Measurements from ENCODE around the gene PTAFR. TPM values are rescaled to one million over a fixed set of nuclear protein-coding genes. Genes with fewer than 3 reads are reported as not detected.

PTAFR gene
- total RNA-seq, 3 donors from 2014 or later, result 5.6 to 8.3 (median 6.2) TPM

DNA sequence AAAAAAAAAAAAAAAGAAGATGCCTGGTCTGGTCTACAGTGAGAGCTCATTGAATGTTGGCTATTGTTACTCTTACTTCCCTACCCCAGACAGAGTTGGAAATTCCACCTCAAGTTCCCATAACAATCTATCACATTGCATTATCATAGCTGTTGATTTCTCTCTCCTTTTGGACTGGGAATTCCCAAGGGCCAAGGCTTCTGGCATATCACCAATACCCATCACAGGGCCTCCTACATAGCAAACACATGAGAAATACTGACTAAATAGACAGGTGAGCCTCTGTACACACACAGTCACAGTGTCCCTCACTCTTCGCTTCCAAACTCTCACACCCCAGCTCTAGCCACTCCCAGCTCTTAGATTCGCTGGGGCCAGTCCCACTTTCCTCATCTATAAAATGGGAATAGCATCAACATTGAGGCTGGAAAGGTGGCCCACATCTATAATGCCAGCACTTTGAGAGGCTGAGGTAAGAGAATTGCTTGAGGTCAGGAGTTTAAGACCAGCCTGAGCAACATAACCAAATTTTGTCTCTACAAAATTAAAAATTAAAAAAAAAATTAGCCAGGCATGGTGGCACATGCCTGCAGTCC is 6.4 kb downstream of the PTAFR start:
- TF ChIP-seq, protein P1, sequence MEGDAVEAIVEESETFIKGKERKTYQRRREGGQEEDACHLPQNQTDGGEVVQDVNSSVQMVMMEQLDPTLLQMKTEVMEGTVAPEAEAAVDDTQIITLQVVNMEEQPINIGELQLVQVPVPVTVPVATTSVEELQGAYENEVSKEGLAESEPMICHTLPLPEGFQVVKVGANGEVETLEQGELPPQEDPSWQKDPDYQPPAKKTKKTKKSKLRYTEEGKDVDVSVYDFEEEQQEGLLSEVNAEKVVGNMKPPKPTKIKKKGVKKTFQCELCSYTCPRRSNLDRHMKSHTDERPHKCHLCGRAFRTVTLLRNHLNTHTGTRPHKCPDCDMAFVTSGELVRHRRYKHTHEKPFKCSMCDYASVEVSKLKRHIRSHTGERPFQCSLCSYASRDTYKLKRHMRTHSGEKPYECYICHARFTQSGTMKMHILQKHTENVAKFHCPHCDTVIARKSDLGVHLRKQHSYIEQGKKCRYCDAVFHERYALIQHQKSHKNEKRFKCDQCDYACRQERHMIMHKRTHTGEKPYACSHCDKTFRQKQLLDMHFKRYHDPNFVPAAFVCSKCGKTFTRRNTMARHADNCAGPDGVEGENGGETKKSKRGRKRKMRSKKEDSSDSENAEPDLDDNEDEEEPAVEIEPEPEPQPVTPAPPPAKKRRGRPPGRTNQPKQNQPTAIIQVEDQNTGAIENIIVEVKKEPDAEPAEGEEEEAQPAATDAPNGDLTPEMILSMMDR (IDR thresholded peaks at IDR 0.05), result no peak
- TF ChIP-seq POLR2A (IDR thresholded peaks at IDR 0.05) (no peak), POLR2AphosphoS5 (IDR thresholded peaks at IDR 0.05) (no peak)
- DNase-seq (ENCODE audit: low spot score in 2 of 2), result no peak
- Histone ChIP-seq H3K27me3 (no peaks in the 10 kb centered on the region), H3K9me3 (no peaks in the 10 kb centered on the region), H3K4me3 (no peak overlapping the region), H3K27ac (no peak overlapping the region), H3K36me3 (no peaks in the 10 kb centered on the region), H3K4me1 (no peaks in the 10 kb centered on the region)
- intact Hi-C loops (cut with DNase I; ENCODE audit: low total_unique reads), result no loop called here

DNA sequence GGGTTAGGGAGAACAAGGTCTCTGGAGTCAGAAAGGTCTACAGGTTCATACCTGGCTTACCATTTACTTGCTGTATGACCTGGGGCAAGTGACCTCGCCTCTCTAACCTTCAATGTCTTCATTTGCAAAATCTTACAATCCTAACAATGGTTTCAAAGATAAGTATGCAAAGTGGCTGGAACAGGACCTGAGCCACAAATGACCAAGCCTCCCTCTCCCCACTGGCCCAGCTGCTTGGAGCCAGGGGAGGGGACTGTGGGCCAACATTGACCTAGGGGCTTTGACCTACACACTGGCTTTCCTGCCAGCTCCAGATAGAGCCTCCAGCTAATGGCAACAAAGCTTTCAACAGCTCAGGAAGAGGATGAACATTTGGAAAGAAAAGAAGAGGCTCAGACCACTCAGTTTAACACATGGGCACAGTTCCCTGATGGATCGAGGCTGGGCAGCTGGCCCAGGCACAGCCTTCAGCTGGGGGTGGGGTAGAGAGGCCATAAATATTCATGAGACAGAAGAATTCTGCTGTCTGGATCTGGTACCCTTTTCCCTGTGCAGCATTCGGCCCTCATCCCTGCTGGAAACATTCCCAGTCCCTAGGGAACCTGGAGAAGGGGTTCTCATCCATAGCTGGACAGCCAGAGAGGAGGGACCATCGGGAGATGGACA is 12.9 kb downstream of the PTAFR start:
- H3K4me3 ChIP-seq, result no peak overlapping the region
- intact Hi-C loops (cut with DNase I; ENCODE audit: low total_unique reads), result no loop called here
- H3K9me3 ChIP-seq, result no peaks in the 10 kb centered on the region
- no peaks in the 10 kb centered on the region for H3K4me1 ChIP-seq
- no peaks in the 10 kb centered on the region for H3K27me3 ChIP-seq
- no peak overlapping the region for H3K27ac ChIP-seq
- no peak for TF ChIP-seq POLR2AphosphoS5 (IDR thresholded peaks at IDR 0.05)
- no peak for TF ChIP-seq POLR2A (IDR thresholded peaks at IDR 0.05)
- TF ChIP-seq, protein P1 (IDR thresholded peaks at IDR 0.05), result no peak
- H3K36me3 ChIP-seq, result no peaks in the 10 kb centered on the region
- no peak for DNase-seq (ENCODE audit: low spot score in 2 of 2)

DNA sequence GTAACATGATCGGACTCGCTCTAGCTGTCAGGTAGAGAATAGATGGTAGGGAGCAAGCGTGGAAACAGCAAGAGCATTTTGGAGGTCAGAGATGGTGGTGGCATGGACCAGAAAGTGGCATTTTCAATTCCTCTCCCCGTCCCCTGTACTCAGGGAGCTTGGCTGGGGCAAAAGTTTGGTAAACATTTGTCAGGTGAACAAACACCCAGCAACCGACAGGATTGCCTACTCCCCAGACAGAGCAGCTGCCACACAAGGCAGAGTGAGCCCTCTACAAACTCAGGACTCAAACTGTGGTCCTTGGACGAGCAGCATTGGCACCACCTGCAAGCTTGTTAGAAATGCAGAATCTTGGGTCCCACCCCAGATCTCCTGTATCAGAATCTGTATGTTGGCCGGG is 14.3 kb downstream of the PTAFR start:
- no peak for TF ChIP-seq POLR2AphosphoS5 (IDR thresholded peaks at IDR 0.05)
- TF ChIP-seq, protein P1 (IDR thresholded peaks at IDR 0.05), result no peak
- no peak for TF ChIP-seq POLR2A (IDR thresholded peaks at IDR 0.05)
- Histone ChIP-seq H3K36me3 (no peaks in the 10 kb centered on the region), H3K4me1 (no peaks in the 10 kb centered on the region), H3K27me3 (no peaks in the 10 kb centered on the region), H3K27ac (peak overlapping the region in 1 of 2 donors; percentile 43), H3K9me3 (no peaks in the 10 kb centered on the region), H3K4me3 (no peak overlapping the region)
- no peak for DNase-seq (ENCODE audit: low spot score in 2 of 2)
- intact Hi-C loops (cut with DNase I; ENCODE audit: low total_unique reads), result no loop called here

DNA sequence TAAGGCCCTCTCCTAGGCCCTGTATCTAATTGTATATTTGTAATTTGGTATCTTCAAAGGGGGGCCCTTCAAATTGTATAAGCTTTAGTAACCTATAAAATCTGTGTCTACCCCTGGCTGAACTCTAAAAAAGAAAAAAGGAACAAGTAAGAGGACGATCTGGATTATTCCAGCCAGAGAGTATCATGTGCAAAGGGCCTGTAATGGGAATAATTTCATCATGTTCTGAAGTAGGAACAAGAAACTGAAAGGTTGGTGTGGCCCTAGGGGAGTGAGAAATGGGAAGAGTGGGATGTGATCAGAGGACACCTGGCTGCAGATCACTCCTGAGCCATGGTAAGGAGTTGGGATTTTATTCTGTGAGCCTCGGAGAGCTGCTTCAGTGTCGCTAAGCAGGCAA is 14.7 kb downstream of the PTAFR start:
- Histone ChIP-seq H3K4me1 (no peaks in the 10 kb centered on the region), H3K4me3 (no peak overlapping the region), H3K27me3 (no peaks in the 10 kb centered on the region), H3K36me3 (no peaks in the 10 kb centered on the region), H3K9me3 (no peaks in the 10 kb centered on the region), H3K27ac (peak overlapping the region in 1 of 2 donors; percentile 61)
- TF ChIP-seq POLR2A (IDR thresholded peaks at IDR 0.05) (no peak), POLR2AphosphoS5 (IDR thresholded peaks at IDR 0.05) (no peak)
- TF ChIP-seq, protein P1 (IDR thresholded peaks at IDR 0.05), result no peak
- DNase-seq (ENCODE audit: low spot score in 2 of 2), result no peak
- intact Hi-C loops (cut with DNase I; ENCODE audit: low total_unique reads), result no loop called here

DNA sequence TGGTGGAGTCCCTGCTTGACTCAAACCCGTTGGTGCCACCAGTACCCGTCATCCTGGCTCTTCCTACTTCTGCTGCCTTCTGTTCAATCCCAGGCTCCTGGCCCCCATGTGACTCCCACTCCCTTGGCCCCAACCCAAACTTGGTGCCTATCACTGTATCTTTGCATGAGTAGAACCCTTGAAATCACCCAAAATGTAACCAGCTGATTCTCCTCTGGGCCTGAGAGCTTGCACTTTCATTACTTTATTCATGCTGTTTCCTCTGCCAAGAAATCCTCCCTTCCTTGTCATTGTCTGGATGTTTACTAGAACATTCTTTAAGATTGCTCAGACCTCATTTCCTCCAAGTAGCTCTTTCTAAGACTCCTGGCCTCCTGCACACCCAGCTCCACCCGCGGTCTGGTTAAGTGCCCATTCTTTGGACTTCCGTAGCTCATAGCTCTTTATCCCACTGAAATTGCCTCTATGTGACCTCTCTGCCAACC is 15.7 kb downstream of the PTAFR start:
- no peaks in the 10 kb centered on the region for H3K27me3 ChIP-seq
- H3K27ac ChIP-seq, result peak overlapping the region; percentile 27 to 61
- intact Hi-C loops (cut with DNase I; ENCODE audit: low total_unique reads), result no loop called here
- no peak for DNase-seq (ENCODE audit: low spot score in 2 of 2)
- H3K9me3 ChIP-seq, result no peaks in the 10 kb centered on the region
- H3K4me3 ChIP-seq, result no peak overlapping the region
- no peaks in the 10 kb centered on the region for H3K4me1 ChIP-seq
- TF ChIP-seq, protein P1 (IDR thresholded peaks at IDR 0.05), result no peak
- peak in 1 of 3 donors; percentile 18 for TF ChIP-seq POLR2AphosphoS5 (IDR thresholded peaks at IDR 0.05)
- no peaks in the 10 kb centered on the region for H3K36me3 ChIP-seq
